NCI-H1105 treated with DMSO at 0.1 percent for 48 hours (cell line): ENCODE data around the gene ZNF77.
"Not testable (repeated sequence)": the region's sequence is repeated elsewhere in the genome, so short reads cannot be mapped to it uniquely, and the experiment has no call there.

Source experiments
- DNase-seq: peaks from one replicate; lab custom pipeline; 2025; lab: John Stamatoyannopoulos, UW

ZNF77 gene

GRCh38 chr19:2970201-2970835, 25.5 kb upstream of the ZNF77 start:
- no peak for DNase-seq

DNA sequence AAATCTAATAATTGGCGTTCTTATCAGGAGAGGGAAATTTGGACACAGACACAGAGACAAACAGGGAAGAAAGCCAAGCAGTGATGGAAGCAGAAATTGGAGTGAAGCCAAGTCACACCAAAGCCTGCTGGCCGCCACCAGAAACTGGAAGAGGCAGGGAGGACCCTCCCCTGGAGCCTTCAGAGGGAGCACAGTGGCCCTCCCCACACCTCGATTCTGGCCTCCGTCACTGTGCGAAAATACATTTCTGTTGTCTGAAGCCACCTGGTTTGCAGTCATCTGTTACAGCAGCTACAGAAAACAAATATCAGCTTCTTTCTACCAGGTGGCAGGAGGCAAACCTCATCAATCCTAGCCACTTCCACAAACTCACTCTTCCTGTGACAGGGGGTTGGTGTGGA, 24.3 kb upstream of the ZNF77 start:
- DNase-seq = peak; percentile 94

- no peak for DNase-seq
These were observed 23.2 kb upstream of the ZNF77 start for GRCh38 chr19:2967972-2968371.

DNA sequence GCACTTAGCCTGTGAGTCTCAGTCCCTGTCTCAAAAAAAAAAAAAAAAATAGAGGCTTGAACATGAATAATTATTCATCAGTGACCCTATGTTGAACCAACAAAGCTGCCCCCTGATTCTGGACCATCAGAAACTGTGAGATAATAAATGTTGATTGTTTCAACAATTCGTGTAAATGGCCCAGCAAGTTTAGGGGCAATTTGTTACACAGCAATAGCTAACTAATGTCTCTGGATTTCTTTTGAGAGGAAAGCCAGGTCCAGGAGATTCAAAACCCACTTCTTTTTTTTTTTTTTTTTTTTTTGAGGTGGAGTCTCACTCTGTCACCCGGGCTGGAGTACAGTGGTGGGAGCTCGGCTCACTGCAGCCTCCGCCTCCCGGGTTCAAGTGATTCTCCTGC, 20.1 kb upstream of the ZNF77 start:
- no peak for DNase-seq

GRCh38 chr19:2963631-2964030, 18.9 kb upstream of the ZNF77 start:
- DNase-seq = not testable (repeated sequence)

DNA sequence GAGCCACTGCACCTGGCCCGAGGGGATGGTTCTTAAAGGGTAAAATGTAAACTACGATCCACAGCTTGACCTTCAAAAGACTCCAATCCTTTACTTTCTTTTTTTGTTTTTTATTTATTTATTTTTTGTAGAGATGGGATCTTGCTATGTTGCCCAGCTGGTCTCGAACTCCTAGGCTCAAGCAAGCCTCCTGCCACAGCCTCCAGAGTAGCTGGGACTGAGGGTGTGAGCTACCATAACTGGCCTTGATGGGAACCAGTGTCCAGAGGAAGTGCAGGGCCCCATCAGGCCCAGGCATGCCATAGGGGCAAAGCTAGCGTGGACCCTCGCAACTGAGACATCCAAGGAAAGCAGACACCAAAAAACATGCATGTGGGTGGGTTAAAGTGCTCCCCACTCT, 18.4 kb upstream of the ZNF77 start:
- DNase-seq = no peak

DNA sequence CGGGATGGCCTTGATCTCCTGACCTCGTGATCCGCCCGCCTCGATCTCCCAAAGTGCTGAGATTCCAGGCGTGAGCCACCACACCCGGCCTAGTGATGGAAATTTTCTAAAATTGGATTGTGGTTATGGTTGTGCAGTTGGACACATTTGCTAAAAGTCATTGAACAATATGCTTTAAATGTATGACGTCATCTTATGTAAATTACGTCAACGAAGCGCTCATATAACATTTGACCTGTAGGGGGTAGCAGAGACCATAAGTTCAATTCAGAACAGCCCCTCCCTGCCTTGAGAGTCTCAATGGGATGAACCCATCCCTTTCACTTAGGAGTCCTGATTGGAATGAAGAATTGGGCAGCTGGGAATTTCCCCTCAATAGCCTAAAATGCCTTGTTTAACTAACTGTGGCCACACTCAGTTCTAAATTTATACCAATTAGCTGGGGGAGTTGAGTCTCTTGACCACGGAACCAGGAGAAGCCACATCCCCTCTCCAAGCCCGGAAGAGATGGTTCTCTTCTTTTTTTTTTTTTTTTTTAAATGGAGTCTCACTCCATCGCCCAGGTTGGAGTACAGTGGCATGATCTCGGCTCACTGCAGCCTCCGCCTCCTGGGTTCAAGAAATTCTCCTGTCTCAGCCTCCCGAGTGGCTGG, 17.4 kb upstream of the ZNF77 start:
- peak; percentile 70 for DNase-seq

DNA sequence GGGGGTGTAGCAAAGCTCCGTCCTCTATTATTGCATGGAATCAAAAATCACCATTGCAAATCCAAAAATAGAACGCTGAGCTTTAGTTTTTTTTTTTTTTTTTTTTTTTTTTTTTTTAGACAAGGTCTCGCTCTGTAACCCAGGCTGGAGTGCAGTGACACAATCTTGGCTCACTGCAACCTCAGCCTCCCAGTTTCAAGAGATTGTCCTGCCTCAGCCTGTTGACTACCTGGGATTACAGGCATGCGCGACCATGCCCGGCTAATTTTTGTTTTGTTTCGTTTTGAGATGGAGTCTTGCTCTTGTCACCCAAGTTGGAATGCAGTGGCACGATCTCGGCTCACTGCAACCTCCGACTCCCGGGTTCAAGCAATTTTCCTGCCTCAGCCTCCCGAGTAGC, 15.3 kb upstream of the ZNF77 start:
- DNase-seq = no peak

GRCh38 chr19:2957160-2957559, 12.4 kb upstream of the ZNF77 start:
- no peak for DNase-seq

GRCh38 chr19:2952953-2953481, 8.2 kb upstream of the ZNF77 start:
- DNase-seq = no peak

DNA sequence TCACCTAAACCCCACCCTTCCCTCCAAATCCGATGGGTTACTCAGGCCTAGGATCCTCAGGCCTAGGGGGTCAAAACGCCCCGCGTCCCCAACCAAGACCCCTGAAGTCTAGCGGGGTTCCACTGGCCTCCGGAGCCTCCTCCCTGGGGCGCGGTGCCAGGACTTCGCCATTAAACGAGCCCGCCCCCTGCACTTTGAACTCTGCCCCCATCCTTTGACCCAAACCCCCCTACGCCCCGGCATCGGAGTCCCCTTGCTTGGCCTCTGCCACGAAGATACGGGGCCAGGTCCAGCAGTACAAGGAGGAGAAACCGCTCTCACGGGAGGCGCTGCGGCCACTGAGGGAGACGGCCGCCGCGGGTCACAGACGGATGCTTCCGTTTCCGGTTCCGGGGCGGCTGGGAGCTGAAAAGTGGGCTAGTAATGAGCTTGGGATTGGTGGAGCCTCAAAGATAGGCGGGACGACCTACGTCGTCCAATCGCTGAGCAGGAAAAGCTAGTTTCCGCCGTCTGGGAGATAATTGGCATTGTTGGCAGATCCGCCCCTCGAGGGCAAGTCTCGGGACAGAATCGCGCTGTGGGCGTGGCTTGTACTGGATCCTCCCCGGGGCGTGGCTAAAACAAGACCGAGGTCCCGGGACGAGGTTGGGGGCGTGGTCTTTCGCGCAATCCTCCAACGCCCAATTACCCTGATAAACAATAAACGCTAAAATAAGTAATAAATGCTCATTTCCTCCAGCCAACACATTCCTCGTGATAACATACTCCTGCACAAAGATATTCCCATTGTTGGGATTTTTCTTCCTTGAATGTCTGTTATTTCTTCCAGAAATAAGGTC, 5.7 kb upstream of the ZNF77 start:
- DNase-seq = peak; percentile 99

GRCh38 chr19:2949939-2950285, 5.1 kb upstream of the ZNF77 start:
- peak; percentile 34 for DNase-seq

DNA sequence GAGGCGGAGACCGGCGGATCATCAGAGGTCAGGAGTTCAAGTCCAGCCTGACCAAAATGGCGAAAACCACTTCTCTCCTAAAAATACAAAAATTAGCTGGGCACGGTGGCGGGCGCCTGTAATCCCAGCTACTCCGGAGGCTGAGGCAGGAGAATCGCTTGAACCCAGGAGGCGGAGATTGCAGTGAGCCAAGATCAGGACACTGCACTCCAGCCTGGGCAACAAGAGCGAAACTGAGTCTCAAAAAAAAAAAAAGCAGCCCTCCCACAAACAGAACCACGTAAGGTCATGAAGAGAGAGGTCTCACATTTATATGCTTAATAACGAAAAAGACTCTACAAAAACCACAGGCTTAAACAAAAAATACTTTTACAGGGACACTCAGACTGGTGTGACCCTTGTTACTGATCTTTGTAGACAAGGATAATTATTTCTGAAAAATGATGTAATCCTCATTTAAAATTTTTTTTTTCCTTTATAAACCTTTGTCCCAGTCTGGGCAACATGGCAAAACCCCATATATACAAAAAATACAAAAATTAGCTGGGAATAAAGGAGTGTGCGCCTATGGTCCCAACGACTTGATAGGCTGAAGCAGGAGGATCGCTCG, 909 bp upstream of the ZNF77 start:
- DNase-seq = no peak

GRCh38 chr19:2944403-2944774, 382 bp downstream of the ZNF77 start:
- no peak for DNase-seq

GRCh38 chr19:2942928-2943640, 1.7 kb downstream of the ZNF77 start:
- DNase-seq = no peak

DNA sequence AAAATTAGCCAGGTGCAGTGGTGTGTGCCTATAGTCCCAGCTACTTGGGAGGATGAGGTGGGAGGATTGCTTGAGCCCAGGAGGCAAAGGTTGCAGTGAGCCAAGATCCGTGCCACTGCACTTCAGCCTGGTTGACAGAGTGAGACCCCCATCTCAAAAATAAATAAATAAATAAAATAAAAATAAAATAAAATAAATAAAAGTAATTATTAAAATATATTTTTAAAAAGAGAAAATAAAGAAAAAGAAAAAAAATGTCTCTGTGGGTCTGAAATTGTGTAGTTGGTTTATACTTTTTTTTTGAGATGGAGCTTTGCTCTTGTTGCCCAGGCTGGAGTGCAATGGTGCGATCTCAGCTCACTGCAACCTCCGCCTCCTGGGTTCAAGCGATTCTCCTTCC, 8.9 kb downstream of the ZNF77 start:
- DNase-seq = not testable (repeated sequence)

- no peak for DNase-seq
These were observed 11.3 kb downstream of the ZNF77 start for GRCh38 chr19:2933490-2933910.

- DNase-seq = no peak
These were observed 17.7 kb downstream of the ZNF77 start for GRCh38 chr19:2927032-2927430.

DNA sequence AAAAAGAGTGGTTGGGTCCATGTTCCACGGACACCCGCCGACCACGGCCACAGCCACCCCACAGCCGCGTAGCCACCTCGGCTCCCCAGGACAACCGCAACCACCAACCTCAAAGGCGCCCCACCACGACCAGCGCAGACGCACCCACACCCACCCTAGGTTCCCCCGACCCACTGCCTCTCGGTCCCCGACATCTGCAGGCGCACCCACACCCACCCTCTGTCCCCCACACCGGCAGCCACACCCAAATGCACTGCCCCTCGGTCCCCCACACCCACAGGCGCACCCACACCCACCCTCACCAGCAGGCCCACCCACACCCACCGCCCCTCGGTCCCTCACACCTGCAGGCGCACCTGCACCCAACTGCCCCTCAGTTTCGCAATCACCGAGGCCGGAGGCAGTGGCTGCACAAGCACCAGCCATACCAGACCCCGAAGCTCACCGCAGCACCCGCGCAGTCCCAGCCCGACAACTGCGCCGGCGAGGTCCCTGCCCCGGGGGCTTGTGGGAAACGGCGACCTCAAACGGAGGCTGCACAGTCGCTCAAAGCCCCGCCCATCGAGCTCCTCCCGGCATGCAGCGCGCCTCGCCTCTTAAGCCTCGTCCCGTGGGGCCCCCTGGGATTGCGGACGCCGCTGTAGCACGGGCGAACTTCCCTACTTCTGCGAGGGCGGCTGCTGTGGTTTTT, 18.3 kb downstream of the ZNF77 start:
- DNase-seq = no peak

DNA sequence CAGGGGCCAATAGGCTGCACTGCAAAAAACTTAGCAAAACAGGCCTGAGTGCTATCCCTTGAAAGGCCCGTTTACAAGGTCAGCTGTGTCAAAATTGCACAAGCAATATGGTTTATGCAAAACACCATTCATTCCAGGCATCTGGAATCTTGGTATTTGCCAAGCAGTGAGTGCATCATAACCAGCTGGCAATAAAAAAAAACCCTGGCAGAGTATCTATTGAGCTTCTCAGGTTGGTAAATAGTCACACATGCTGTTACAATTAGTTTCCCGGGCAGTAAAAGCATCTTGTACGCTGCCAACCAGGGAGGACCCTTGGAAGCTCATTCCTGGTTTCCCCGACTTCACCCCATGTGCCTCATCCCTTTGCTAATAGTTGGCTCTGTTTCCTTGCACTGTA, 21.3 kb downstream of the ZNF77 start:
- peak; percentile 21 for DNase-seq

DNA sequence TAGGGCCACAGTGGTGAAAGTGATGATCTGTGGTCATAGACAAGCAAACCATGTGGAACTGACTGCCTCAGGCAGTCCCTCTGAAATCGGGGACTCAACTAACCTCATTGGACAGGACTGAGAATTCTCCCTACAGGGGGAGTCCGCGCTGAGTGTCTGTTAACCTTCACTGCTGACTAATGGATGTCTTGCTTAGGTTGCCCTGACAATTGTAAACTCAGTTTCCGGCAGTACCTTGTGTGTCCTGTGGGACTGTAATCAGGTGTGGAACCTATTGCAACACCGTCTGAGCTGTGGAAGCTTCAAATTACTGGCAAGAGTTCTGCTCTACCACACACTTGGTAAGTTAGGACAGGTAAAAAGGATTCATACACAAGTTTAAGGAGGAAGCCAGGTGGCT, 21.8 kb downstream of the ZNF77 start:
- no peak for DNase-seq
